HEK293 (cell line): ENCODE results near the gene HOXB1.

Source experiments
- CTCF ChIA-PET: fragments of 350-600 bp; formaldehyde crosslinking; extraction: SDS; loops from one replicate; lab custom pipeline; 2021; ENCODE audit warnings: antibody characterized with exemption; lab: Yijun Ruan, JAX
- POLR2A ChIA-PET: fragments of 300-600 bp; formaldehyde crosslinking; extraction: SDS; loops from one replicate; lab custom pipeline; 2020; ENCODE audit warnings: antibody characterized with exemption, inconsistent platforms; lab: Yijun Ruan, JAX
- H3K27ac ChIP-seq: fragments of 200-500 bp; sonication (Bioruptor generic); 2 replicates; pipeline ENCODE4 v1.5.1; 2014; ENCODE audit warnings: low read depth, low read length, control low read depth, inconsistent platforms; ENCODE audit errors: extremely low read depth
- H3K36me3 ChIP-seq, 2 experiments: fragments of 200-500 bp in 1 of 2; sonication (Bioruptor generic) in 1 of 2; 1 replicate in 1 of 2; 2 replicates in 1 of 2; pipeline ENCODE4 v1.5.1; 2014 to 2017; ENCODE audit warnings: inconsistent platforms in 2 of 2, low read length in 2 of 2; ENCODE audit not compliant: control insufficient read depth in 2 of 2, insufficient read depth in 1 of 2
- H3K4me1 ChIP-seq: fragments of 200-500 bp; sonication (Bioruptor generic); 2 replicates; pipeline ENCODE4 v1.5.1; 2014; ENCODE audit warnings: mild to moderate bottlenecking, low read length, inconsistent platforms; ENCODE audit not compliant: control insufficient read depth, insufficient read depth
- H3K4me3 ChIP-seq: 2 replicates; pipeline ENCODE4 v1.5.1; 2011; ENCODE audit warnings: low read depth, mild to moderate bottlenecking, control low read depth, low read length, moderate library complexity
- H3K9me3 ChIP-seq: fragments of 200-500 bp; sonication (Bioruptor generic); 2 replicates; pipeline ENCODE4 v1.5.1; 2014; ENCODE audit warnings: low read depth, low read length, inconsistent platforms; ENCODE audit not compliant: control insufficient read depth, insufficient read depth
- AEBP2 ChIP-seq: fragments of 450-650 bp; formaldehyde crosslinking; IDR thresholded peaks from 2 replicates; pipeline ENCODE4 v1.5.1; 2016; ENCODE audit warnings: missing biosample characterization, missing genetic modification characterization, borderline replicate concordance
- ATF2 ChIP-seq: fragments of 450-650 bp; formaldehyde crosslinking; IDR thresholded peaks from 2 replicates; pipeline ENCODE4 v1.5.1; 2016; ENCODE audit warnings: missing biosample characterization, missing genetic modification characterization, low read depth
- BCL6B ChIP-seq: fragments of 450-650 bp; formaldehyde crosslinking; IDR thresholded peaks from 2 replicates; pipeline ENCODE4 v1.5.1; 2017; ENCODE audit warnings: missing biosample characterization, missing genetic modification characterization
- GFI1B ChIP-seq: fragments of 450-650 bp; formaldehyde crosslinking; IDR thresholded peaks from 2 replicates; pipeline ENCODE4 v1.5.1; 2016; ENCODE audit warnings: missing biosample characterization, missing genetic modification characterization
- HOXD13 ChIP-seq: sonication (generic); formaldehyde crosslinking; IDR thresholded peaks from 2 replicates; pipeline ENCODE4 v1.8.0; 2022; ENCODE audit warnings: missing genetic modification reagents, borderline replicate concordance
- SETDB1 ChIP-seq: IDR thresholded peaks from one replicate; pipeline ENCODE4 v1.6.1; 2017; ENCODE audit warnings: mild to moderate bottlenecking, low read length, moderate library complexity, mixed read lengths; ENCODE audit not compliant: insufficient read length
- SP2 ChIP-seq: fragments of 450-650 bp; formaldehyde crosslinking; IDR thresholded peaks from 2 replicates; pipeline ENCODE4 v1.5.1; 2016; ENCODE audit warnings: missing biosample characterization, missing genetic modification characterization
- TRIM28 ChIP-seq: IDR thresholded peaks from 2 replicates; pipeline ENCODE4 v1.6.1; 2011; ENCODE audit warnings: low read length, control low read depth, borderline replicate concordance
- ZBTB26 ChIP-seq: fragments of 450-650 bp; formaldehyde crosslinking; optimal IDR thresholded peaks from 2 replicates; pipeline ENCODE3; 2016; ENCODE audit warnings: missing biosample characterization, mild to moderate bottlenecking, missing genetic modification characterization
- ZBTB49 ChIP-seq: fragments of 450-650 bp; formaldehyde crosslinking; IDR thresholded peaks from 2 replicates; pipeline ENCODE4 v1.5.1; 2016; ENCODE audit warnings: missing biosample characterization, missing genetic modification characterization, low read depth
- ZFP69B ChIP-seq: fragments of 450-650 bp; formaldehyde crosslinking; IDR thresholded peaks from 2 replicates; pipeline ENCODE4 v1.5.1; 2016; ENCODE audit warnings: missing biosample characterization, missing genetic modification characterization
- ZNF133 ChIP-seq: fragments of 450-650 bp; formaldehyde crosslinking; IDR thresholded peaks from 2 replicates; pipeline ENCODE4 v1.5.1; 2016; ENCODE audit warnings: missing biosample characterization, missing genetic modification characterization
- ZNF157 ChIP-seq: fragments of 450-650 bp; formaldehyde crosslinking; IDR thresholded peaks from 2 replicates; pipeline ENCODE4 v1.5.1; 2016; ENCODE audit warnings: missing biosample characterization, missing genetic modification characterization
- ZNF2 ChIP-seq: fragments of 450-650 bp; formaldehyde crosslinking; IDR thresholded peaks from 2 replicates; pipeline ENCODE4 v1.5.1; 2016; ENCODE audit warnings: missing biosample characterization, missing genetic modification characterization
- ZNF211 ChIP-seq: fragments of 450-650 bp; formaldehyde crosslinking; IDR thresholded peaks from 2 replicates; pipeline ENCODE4 v1.5.1; 2016; ENCODE audit warnings: low read depth, missing biosample characterization, missing genetic modification characterization
- ZNF223 ChIP-seq: fragments of 450-650 bp; formaldehyde crosslinking; IDR thresholded peaks from 2 replicates; pipeline ENCODE4 v1.5.1; 2016; ENCODE audit warnings: missing biosample characterization, missing genetic modification characterization
- ZNF24 ChIP-seq: fragments of 450-650 bp; formaldehyde crosslinking; IDR thresholded peaks from 2 replicates; pipeline ENCODE4 v1.5.1; 2016; ENCODE audit warnings: missing biosample characterization, missing genetic modification characterization
- ZNF280D ChIP-seq: fragments of 450-650 bp; formaldehyde crosslinking; IDR thresholded peaks from 2 replicates; pipeline ENCODE4 v1.5.1; 2016; ENCODE audit warnings: missing biosample characterization, missing genetic modification characterization
- ZNF292 ChIP-seq: fragments of 450-650 bp; formaldehyde crosslinking; IDR thresholded peaks from 2 replicates; pipeline ENCODE4 v1.5.1; 2016; ENCODE audit warnings: low read depth, missing biosample characterization, missing genetic modification characterization, borderline replicate concordance
- ZNF366 ChIP-seq: fragments of 450-650 bp; formaldehyde crosslinking; conservative IDR thresholded peaks from 2 replicates; pipeline ENCODE4 v1.5.1; 2016; ENCODE audit warnings: missing biosample characterization, missing genetic modification characterization
- ZNF623 ChIP-seq: fragments of 450-650 bp; formaldehyde crosslinking; IDR thresholded peaks from 2 replicates; pipeline ENCODE4 v1.5.1; 2016; ENCODE audit warnings: missing biosample characterization, missing genetic modification characterization
- ZNF629 ChIP-seq: fragments of 450-650 bp; formaldehyde crosslinking; IDR thresholded peaks from 2 replicates; pipeline ENCODE4 v1.5.1; 2017; ENCODE audit warnings: missing biosample characterization, missing genetic modification characterization
- ZNF645 ChIP-seq: fragments of 450-650 bp; formaldehyde crosslinking; IDR thresholded peaks from 2 replicates; pipeline ENCODE4; 2016; ENCODE audit warnings: missing biosample characterization, missing genetic modification characterization
- ZNF654 ChIP-seq: fragments of 450-650 bp; formaldehyde crosslinking; IDR thresholded peaks from 2 replicates; pipeline ENCODE4 v1.5.1; 2016; ENCODE audit warnings: low read depth, missing biosample characterization, missing genetic modification characterization
- ZNF830 ChIP-seq: fragments of 450-650 bp; IDR thresholded peaks from 2 replicates; pipeline ENCODE4 v1.5.0; 2018; ENCODE audit warnings: missing biosample characterization, missing genetic modification characterization, low read depth, mild to moderate bottlenecking, moderate library complexity
- ZSCAN16 ChIP-seq: fragments of 450-650 bp; formaldehyde crosslinking; IDR thresholded peaks from 2 replicates; pipeline ENCODE4 v1.5.1; 2016; ENCODE audit warnings: missing biosample characterization, missing genetic modification characterization

The HOXB1 gene

GRCh38 chr17:48541577-48542113, 10.8 kb upstream of the HOXB1 start:
- CTCF ChIA-PET: interaction anchor here (0.6 to 2.8 kb wide), 10 partner anchors 18 to 327 kb away, joined by 3 to 22 read pairs (median 3); no protein-coding TSS in a partner anchor
- POLR2A ChIA-PET: interaction anchor here (0.6 to 2.8 kb wide), 24 partner anchors 9 to 1175 kb away, joined by 3 to 25 read pairs (median 3); no protein-coding TSS in a partner anchor
- Histone ChIP-seq H3K9me3 (no peaks in the 10 kb centered on the region), H3K4me1 (peaks cover 26% of the 10 kb centered on the region), H3K4me3 (peak overlapping the region; percentile 79), H3K36me3 (peaks cover 5 to 11% of the 10 kb centered on the region in 2 experiments; a peak in 2 of 3 replicates), H3K27ac (peak overlapping the region; percentile 100)
- TF ChIP-seq ZNF629 (tag by site-specific recombination) (peak; percentile 17; the same call in 1 of the 2 replicates), ZFP69B (no peak; the same call in 1 of the 2 replicates), GFI1B (tag by site-specific recombination) (no peak), ZNF133 (no peak), ZNF24 (tag by site-specific recombination) (peak; percentile 21; the same call in 1 of the 2 replicates), TRIM28 (no peak), ZSCAN16 (tag by site-specific recombination) (no peak), ZNF654 (no peak), ZNF2 (tag by site-specific recombination) (no peak), ZNF157 (tag by site-specific recombination) (no peak), ZNF623 (tag by site-specific recombination) (no peak; the same call in 1 of the 2 replicates), ZNF366 (tag by site-specific recombination) (peak; percentile 76), ZBTB49 (no peak), ZNF211 (tag by site-specific recombination) (no peak), ATF2 (tag by site-specific recombination) (no peak), ZNF223 (tag by site-specific recombination) (0 out of 2 replicates have a peak, but pooled peaks have one; percentile 10), ZNF645 (tag by site-specific recombination) (no peak), ZNF292 (tag by site-specific recombination) (no peak), ZNF830 (tag by site-specific recombination) (no peak), SETDB1 (no peak), ZBTB26 (peak; percentile 35), ZNF280D (tag by site-specific recombination) (no peak), SP2 (no peak), HOXD13 (CRISPR knock-in tag) (no peak), AEBP2 (no peak), BCL6B (tag by site-specific recombination) (no peak)
